Measurements from ENCODE around the gene HOXB6. TPM values are rescaled to one million over a fixed set of nuclear protein-coding genes. Genes with fewer than 3 reads are reported as not detected.

The HOXB6 gene
- total RNA-seq, 2 experiments from 2014 or later: 0.58 to 1.1 TPM

DNA sequence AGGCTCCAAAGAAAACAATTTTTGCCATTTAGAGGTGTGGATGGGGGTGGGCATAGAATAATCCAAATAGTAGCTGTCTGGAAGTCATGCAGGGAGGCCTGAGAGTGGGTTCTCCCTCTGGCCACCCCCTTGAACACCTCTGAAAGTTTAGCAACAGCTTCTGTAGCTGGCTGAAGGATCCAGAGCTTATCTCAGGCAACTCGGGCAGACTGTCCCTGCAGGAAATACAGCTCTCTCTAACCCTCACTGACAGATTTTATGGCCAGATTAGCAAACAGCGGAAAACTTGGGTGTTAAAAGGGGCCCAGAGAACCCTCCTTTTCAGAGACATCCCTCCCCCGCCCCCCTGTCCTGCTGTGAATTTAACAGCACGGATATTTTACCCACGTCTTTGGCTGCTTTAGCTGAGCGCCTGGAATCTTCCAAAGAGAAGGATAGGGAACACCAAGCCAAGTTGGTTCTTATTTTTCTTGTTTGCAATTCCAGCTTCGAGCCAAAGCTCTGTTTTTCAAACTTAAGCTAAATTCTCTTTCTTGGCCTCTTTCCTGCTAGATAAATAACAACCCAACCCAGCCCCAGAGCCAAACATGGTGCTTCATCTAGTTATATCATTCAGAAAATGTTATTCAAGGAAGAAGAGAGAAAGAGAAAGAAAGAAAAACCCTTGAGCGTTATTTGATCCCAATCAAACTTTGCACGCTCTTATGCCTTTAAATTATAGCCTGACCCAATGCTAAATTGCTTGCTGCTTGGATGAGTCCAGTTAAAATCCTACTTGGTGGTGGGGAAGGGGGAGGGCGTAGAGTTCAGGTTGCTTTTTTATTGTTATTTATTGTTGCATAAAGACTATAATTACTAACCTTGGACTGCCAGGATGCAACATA, 57.6 kb downstream of the HOXB6 start:
- DNase-seq (no peak), ATAC-seq (no peak)
- Mint-ChIP-seq H3K4me1 (peaks cover 35% of the 10 kb centered on the region), H3K27me3 (peaks cover 8% of the 10 kb centered on the region), H3K27ac (peak overlapping the region; percentile 75), H3K36me3 (peaks cover 13% of the 10 kb centered on the region), H3K4me3 (peak overlapping the region; percentile 51), H3K9me3 (ENCODE audit: low read depth) (no peaks in the 10 kb centered on the region)
- CTCF ChIA-PET: interaction anchor here (0.7 to 3.0 kb wide), 5 partner anchors 36 to 196 kb away, joined by 3 to 17 read pairs (median 4); partner anchors contain the start of gene HOXB5

DNA sequence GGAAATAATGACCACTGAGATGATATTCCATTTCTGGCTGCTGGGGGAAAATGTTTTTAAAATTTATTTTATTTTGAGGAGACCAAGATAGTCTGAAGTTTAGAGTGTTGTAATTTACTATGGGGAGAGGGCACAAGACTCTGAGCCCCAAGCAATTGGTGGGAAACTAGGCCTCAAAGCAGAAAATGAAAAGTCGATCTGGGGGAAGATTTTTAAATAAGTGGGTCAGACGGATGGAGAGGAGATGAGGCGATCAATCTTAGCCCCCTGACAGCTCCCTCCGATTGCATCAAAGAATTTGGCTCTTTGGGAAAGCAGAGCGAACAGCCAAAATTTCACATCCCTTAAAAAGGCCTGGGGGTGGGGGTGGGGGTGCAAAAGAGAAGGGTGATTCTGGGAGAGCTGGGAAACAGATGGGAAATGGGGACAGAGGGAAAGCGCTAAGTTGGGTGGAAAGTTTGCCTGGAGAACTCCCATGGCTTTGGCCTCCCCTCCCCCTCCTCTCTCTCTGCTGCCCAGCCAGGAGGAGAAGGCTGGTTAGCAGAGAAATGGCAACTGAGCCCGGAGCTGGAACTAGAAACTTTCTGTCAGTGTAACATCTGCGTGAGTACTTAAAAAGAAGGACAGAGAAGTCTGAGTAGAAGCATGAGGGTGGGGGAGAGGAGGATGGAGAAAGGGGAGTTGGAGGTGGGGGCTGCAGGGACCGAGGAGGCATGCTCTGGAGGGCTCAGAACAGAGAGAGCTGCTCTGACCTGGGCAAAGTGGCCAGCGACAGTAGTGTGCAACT, 58.5 kb downstream of the HOXB6 start:
- no peaks in the 10 kb centered on the region for H3K9me3 Mint-ChIP-seq (ENCODE audit: low read depth)
- no peak for DNase-seq
- H3K4me1 Mint-ChIP-seq: peaks cover 38% of the 10 kb centered on the region
- CTCF ChIA-PET: interaction anchor here (1.5 to 3.0 kb wide), 4 partner anchors 35 to 195 kb away, joined by 3 to 17 read pairs (median 6); partner anchors contain the start of gene HOXB5
- no peak for ATAC-seq
- H3K4me3 Mint-ChIP-seq: no peak overlapping the region
- H3K27me3 Mint-ChIP-seq: peaks cover 13% of the 10 kb centered on the region
- peaks cover 17% of the 10 kb centered on the region for H3K36me3 Mint-ChIP-seq
- peak overlapping the region; percentile 38 for H3K27ac Mint-ChIP-seq

Small RNA genes lying within 50 kb of the gene (microRNA-seq; reads per million reads assigned to microRNA genes)
- 16.2 reads per million, percentile 39 among the genes with 10 or more reads in this experiment for gene MIR196A1

Other genes starting within 250 kb of the HOXB6 start
- gene SKAP1, start 174.8 kb downstream of the HOXB6 start, total RNA-seq: 10 to 100 TPM; 75.5 to 91.4 TPM
- gene HOXB1, start 74.0 kb downstream of the HOXB6 start, total RNA-seq: not detected
- gene HOXB2, start 59.9 kb downstream of the HOXB6 start, total RNA-seq: 10 to 100 TPM; 17.2 to 17.5 TPM
- 1 to 10 TPM; 7.8 TPM for gene HOXB4, start 26.6 kb downstream of the HOXB6 start, total RNA-seq
- gene HOXB3, start 14.7 kb downstream of the HOXB6 start, total RNA-seq: 10 to 100 TPM; 11.9 to 12.9 TPM
- under 1 TPM in 1 of 2 experiments, not detected in 1; 0.16 TPM for gene HOXB5, start 11.2 kb downstream of the HOXB6 start, total RNA-seq
- 1 to 10 TPM; 1.7 TPM for gene HOXB7, start 6.0 kb upstream of the HOXB6 start, total RNA-seq
- 1 to 10 TPM in 1 of 2 experiments, under 1 TPM in 1; 0.38 to 1.4 TPM for gene HOXB8, start 10.3 kb upstream of the HOXB6 start, total RNA-seq
- 10 to 100 TPM in 1 of 2 experiments, 1 to 10 TPM in 1; 8.4 to 19.6 TPM for gene HOXB9, start 21.4 kb upstream of the HOXB6 start, total RNA-seq
- gene PRAC1, start 117.5 kb upstream of the HOXB6 start, total RNA-seq: not detected
- gene PRAC2, start 118.2 kb upstream of the HOXB6 start, total RNA-seq: not detected
- gene HOXB13, start 123.8 kb upstream of the HOXB6 start, total RNA-seq: not detected
- not detected for gene TTLL6, start 212.2 kb upstream of the HOXB6 start, total RNA-seq
- 100 to 1,000 TPM; 165 to 170 TPM for gene CALCOCO2, start 226.0 kb upstream of the HOXB6 start, total RNA-seq

Data from activated CD8-positive, alpha-beta memory T cell treated with anti-CD3 and anti-CD28 coated beads, Interleukin-2, amount 10 ng/mL, durations not matched to agents 7 days and 5 days (primary cell).